K562 (cell line): ENCODE data around the gene CBLL2. TPM values are rescaled to one million over a fixed set of nuclear protein-coding genes. Genes with fewer than 3 reads are reported as not detected.

Experiments used
- ATAC-seq: fragments of 200-7000 bp; cut with Tn5 transposase; 3 replicates; pipeline ENCODE4 v1.9.1; 2020; ENCODE audit warnings: moderate library complexity
- BruUV-seq: library from RNA; stranded (reverse); fragments of 400-500 nt; replicated peaks from 2 replicates; lab custom pipeline; 2021; lab: Mats Ljungman, UMichigan
- CTCF ChIA-PET: fragments of 300-600 bp; formaldehyde crosslinking; extraction: SDS; loops from one replicate; lab custom pipeline; 2021; ENCODE audit warnings: low intra/inter-chr PET ratio; lab: Yijun Ruan, JAX
- POLR2A ChIA-PET: fragments of 300-600, 350-650 bp; sonication (Branson Sonifier 250); formaldehyde crosslinking; extraction: SDS; loops from one replicate; lab custom pipeline; 2021; ENCODE audit warnings: antibody characterized with exemption, inconsistent platforms; lab: Yijun Ruan, JAX
- DNase-seq, 4 experiments: peaks; one replicate each; pipeline versions ENCODE4 v3.0.0 to v3.0.0-alpha.2; 2011 to 2018; ENCODE audit warnings: low spot score in 3 of 4, mixed read lengths in 3 of 4; ENCODE audit errors: extremely low read depth in 1 of 4
- FAIRE-seq: peaks from 2 replicates; lab custom pipeline; 2011; peaks lifted over from hg19 to GRCh38; lab: Jason Lieb, UNC
- H2AFZ ChIP-seq: 2 replicates; pipeline ENCODE4 v1.6.0; 2011; ENCODE audit warnings: low read depth, low read length, control low read depth, inconsistent platforms
- H3K27ac ChIP-seq: fragments of 200-600 bp; 3 replicates; pipeline ENCODE4 v1.8.0; 2011; ENCODE audit warnings: low read depth, mild to moderate bottlenecking, control low read depth, inconsistent platforms, low read length, moderate library complexity, mixed read lengths; ENCODE audit errors: extremely low read depth
- H3K27me3 ChIP-seq, 2 experiments: fragments of 300-600 bp in 1 of 2; 2 replicates in 1 of 2; 3 replicates in 1 of 2; pipeline versions ENCODE4 v1.6.0 to v1.8.0; 2011; ENCODE audit warnings: inconsistent platforms in 2 of 2, low read length in 2 of 2, mild to moderate bottlenecking in 1 of 2, mixed read lengths in 1 of 2, moderate library complexity in 1 of 2; ENCODE audit not compliant: control insufficient read depth in 2 of 2, insufficient read depth in 2 of 2
- H3K36me3 ChIP-seq: fragments of 300-600 bp; 3 replicates; pipeline ENCODE4 v1.8.0; 2011; ENCODE audit warnings: mild to moderate bottlenecking, low read length, inconsistent platforms; ENCODE audit not compliant: control insufficient read depth, insufficient read depth
- H3K4me1 ChIP-seq, 2 experiments: fragments of 200-600 bp in 1 of 2; replicated peaks in 1 of 2; 2 replicates in 1 of 2; 3 replicates in 1 of 2; pipeline versions ENCODE4 v1.5.1 to v1.8.0; 2011; ENCODE audit warnings: inconsistent platforms in 2 of 2, low read length in 2 of 2, mild to moderate bottlenecking in 1 of 2, mixed read lengths in 1 of 2, moderate library complexity in 1 of 2; ENCODE audit not compliant: control insufficient read depth in 2 of 2, insufficient read depth in 2 of 2
- H3K4me2 ChIP-seq: 2 replicates; pipeline ENCODE4 v1.6.1; 2011; ENCODE audit warnings: low read length, control low read depth, inconsistent platforms, mixed read lengths; ENCODE audit not compliant: insufficient read depth
- H3K4me3 ChIP-seq: fragments of 200-600 bp; sonication (generic), shearing (Covaris generic); 2 replicates; pipeline ENCODE4 v1.5.1; 2016; ENCODE audit warnings: control low read depth, inconsistent platforms
- H3K79me2 ChIP-seq: fragments of 200-600 bp; 3 replicates; pipeline ENCODE4 v1.8.0; 2011; ENCODE audit warnings: low read length, inconsistent platforms; ENCODE audit not compliant: control insufficient read depth, insufficient read depth
- H3K9ac ChIP-seq, 2 experiments: 2 replicates each; pipeline versions ENCODE4 v1.6.0 to v1.6.1; 2011; ENCODE audit warnings: low read depth in 2 of 2, low read length in 2 of 2, control low read depth in 1 of 2, inconsistent platforms in 1 of 2, mild to moderate bottlenecking in 1 of 2, mixed read lengths in 1 of 2; ENCODE audit not compliant: insufficient read depth in 1 of 2
- H3K9me1 ChIP-seq: one replicate; pipeline ENCODE4 v1.6.0; 2011; ENCODE audit warnings: inconsistent platforms, mild to moderate bottlenecking, low read length, moderate library complexity; ENCODE audit not compliant: control insufficient read depth, insufficient read depth
- H3K9me3 ChIP-seq: replicated peaks from 2 replicates; pipeline ENCODE4 v1.5.1; 2011; ENCODE audit warnings: low read depth, low read length, inconsistent platforms; ENCODE audit not compliant: control insufficient read depth, insufficient read depth
- H4K20me1 ChIP-seq: replicated peaks from 2 replicates; pipeline ENCODE4 v1.6.1; 2011; ENCODE audit warnings: low read length, inconsistent platforms, mixed read lengths; ENCODE audit not compliant: control insufficient read depth, insufficient read depth
- ASH1L ChIP-seq: fragments of 450-650 bp; IDR thresholded peaks from 2 replicates; pipeline ENCODE4 v1.6.1; 2018; ENCODE audit warnings: borderline replicate concordance, mild to moderate bottlenecking, low read depth; ENCODE audit not compliant: partially characterized antibody
- FOXJ3 ChIP-seq: sonication (generic); formaldehyde crosslinking; IDR thresholded peaks from 2 replicates; pipeline ENCODE4 v1.4.0; 2020; ENCODE audit warnings: mild to moderate bottlenecking, missing genetic modification reagents
- NRF1 ChIP-seq, 2 experiments: fragments of 450-650 bp; IDR thresholded peaks in 1 of 2; conservative IDR thresholded peaks in 1 of 2; 2 replicates each; pipeline ENCODE4 v1.6.1; 2014; ENCODE audit warnings: mild to moderate bottlenecking in 2 of 2
- TFAM ChIP-seq: fragments of 250-450 bp; sonication (Bioruptor Pico); conservative IDR thresholded peaks from 2 replicates; pipeline ENCODE4 v1.5.0; 2021; ENCODE audit warnings: mild to moderate bottlenecking, moderate library complexity
- ZBTB1 ChIP-seq: sonication (generic); formaldehyde crosslinking; IDR thresholded peaks from 2 replicates; pipeline ENCODE4 v1.8.1; 2023; ENCODE audit warnings: missing genetic modification reagents, low read depth, mild to moderate bottlenecking, borderline replicate concordance
- ZBTB17 ChIP-seq: fragments of 450-650 bp; formaldehyde crosslinking; IDR thresholded peaks from 2 replicates; pipeline ENCODE4 v1.4.0; 2020; ENCODE audit warnings: mild to moderate bottlenecking
- ZNF23 ChIP-seq: fragments of 250-450 bp; sonication (Bioruptor Pico); IDR thresholded peaks from 2 replicates; pipeline ENCODE4 v1.4.0; 2020; ENCODE audit warnings: mild to moderate bottlenecking
- WGBS: fragments of 100-300 bp; shearing (Covaris generic); methylation state at CpG from one replicate; pipeline ENCODE4 v1.1.6; 2016; ENCODE audit warnings: low coverage, mixed read lengths; ENCODE audit not compliant: insufficient coverage; ENCODE audit errors: missing lambda C conversion rate; 5-methylcytosine and 5-hydroxymethylcytosine counted together
- in situ Hi-C: fragments of 300-500 bp; cut with MboI; formaldehyde crosslinking; loops from 4 replicates; pipeline ENCODE4 v1.15.0; 2018; ENCODE audit warnings: inconsistent platforms, mixed read lengths
- intact Hi-C: fragments of 100-400 bp; cut with micrococcal nuclease; formaldehyde crosslinking; loops from 2 replicates; pipeline ENCODE4 v1.14.2; 2022
- polyA plus RNA-seq, 8 experiments: library from polyadenylated mRNA; depleted of rRNA in 4 of 8; stranded (reverse) in 5 of 8; unstranded in 3 of 8; fragments of >200 nt; fragmentation: Nextera tagmentation in 2 of 8; fragmentation: Illumina TruSeq in 1 of 8; extraction: Ambion mirVana in 2 of 8; extraction: Trizol in 1 of 8; gene quantifications; 2 replicates each; pipeline versions ENCODE4 v1.2.1 to v1.2.3, GENCODE V29; 2011 to 2014; ENCODE audit warnings: inconsistent platforms in 1 of 8, missing spikeins in 1 of 8
- total RNA-seq, 7 experiments: library from RNA; depleted of rRNA in 6 of 7; stranded (reverse); fragments of >200 nt in 6 of 7; fragmentation: Illumina TruSeq in 2 of 7; extraction: Trizol in 2 of 7; gene quantifications; 2 replicates each; pipeline versions ENCODE4 v1.2.1 to v1.2.3, GENCODE V29; 2011 to 2021; ENCODE audit warnings: low replicate concordance in 1 of 7
- TF ChIP-seq, protein P1 (sequence below): fragments of 450-650 bp; conservative IDR thresholded peaks from 2 replicates; pipeline ENCODE4 v1.6.1; 2016; ENCODE audit warnings: missing genetic modification characterization, low read depth, mild to moderate bottlenecking, missing compliant biosample characterization, moderate library complexity

The CBLL2 gene
- total and polyA plus RNA-seq, 9 of the 15 experiments (the other 6 are each of a cell fraction or from before 2014, with no cell fraction given), result not detected

DNA sequence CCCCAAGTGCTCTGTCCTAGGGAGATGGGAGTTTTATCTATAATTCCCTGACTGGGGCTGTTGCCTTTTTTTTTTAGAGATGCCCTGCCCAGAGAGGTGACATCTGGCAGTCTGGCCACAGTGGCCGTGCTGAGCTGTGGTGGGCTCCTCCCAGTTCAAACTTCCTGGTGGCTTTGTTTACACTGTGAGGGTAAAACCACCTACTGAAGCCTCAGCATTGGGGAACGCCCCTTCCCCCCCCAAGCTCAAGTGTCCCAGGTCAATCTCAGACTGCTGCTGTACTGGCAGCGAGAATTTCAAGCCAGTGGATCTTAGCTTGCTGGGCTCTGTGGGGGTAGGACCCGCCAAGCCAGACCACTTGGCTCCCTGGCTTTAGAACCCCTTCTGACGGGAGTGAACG, 38.3 kb upstream of the CBLL2 start:
- POLR2A ChIA-PET, result interaction anchor here (0.7 kb wide), 1 partner anchor 22 kb away, joined by 4 read pairs; no protein-coding TSS in a partner anchor
- Histone ChIP-seq H3K9ac (no peak overlapping the region), H3K79me2 (no peaks in the 10 kb centered on the region), H3K4me2 (no peak overlapping the region), H3K27me3 (no peaks in the 10 kb centered on the region), H3K9me3 (no peaks in the 10 kb centered on the region), H3K4me3 (no peak overlapping the region), H3K9me1 (no peaks in the 10 kb centered on the region), H3K36me3 (no peaks in the 10 kb centered on the region), H2AFZ (no peak overlapping the region), H3K4me1 (no peaks in the 10 kb centered on the region), H4K20me1 (no peaks in the 10 kb centered on the region), H3K27ac (no peak overlapping the region)
- FAIRE-seq (no peak), DNase-seq (no peak), ATAC-seq (no peak)
- intact Hi-C loops, result no loop called here
- CTCF ChIA-PET, result no interaction called here
- in situ Hi-C loops, result no loop called here
- BruUV-seq, result no TSS peak
- 0% methylated on average over 2 of the region's 6 CpGs for WGBS
- TF ChIP-seq ZBTB17 (CRISPR knock-in tag) (no peak), FOXJ3 (CRISPR knock-in tag) (no peak), TFAM (CRISPR knock-in tag) (no peak), NRF1 (conservative IDR thresholded peaks at IDR 0.05 in 1 of 2, IDR thresholded peaks at IDR 0.05 in 1 of 2) (no peak), ZNF23 (CRISPR knock-in tag) (no peak), ASH1L (no peak), ZBTB1 (no peak)
- TF ChIP-seq, protein P1, sequence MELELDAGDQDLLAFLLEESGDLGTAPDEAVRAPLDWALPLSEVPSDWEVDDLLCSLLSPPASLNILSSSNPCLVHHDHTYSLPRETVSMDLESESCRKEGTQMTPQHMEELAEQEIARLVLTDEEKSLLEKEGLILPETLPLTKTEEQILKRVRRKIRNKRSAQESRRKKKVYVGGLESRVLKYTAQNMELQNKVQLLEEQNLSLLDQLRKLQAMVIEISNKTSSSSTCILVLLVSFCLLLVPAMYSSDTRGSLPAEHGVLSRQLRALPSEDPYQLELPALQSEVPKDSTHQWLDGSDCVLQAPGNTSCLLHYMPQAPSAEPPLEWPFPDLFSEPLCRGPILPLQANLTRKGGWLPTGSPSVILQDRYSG (tag), result no peak
- TF ChIP-seq, all 486 proteins: peak for 0
